Astrocyte of the cerebellum (primary cell): Measurements from ENCODE around the gene TOP2A.
"Not testable (repeated sequence)": the region's sequence is repeated elsewhere in the genome, so short reads cannot be mapped to it uniquely, and the experiment has no call there.

Experiments
- DNase-seq: peaks from one replicate; pipeline ENCODE4 v3.0.0-alpha.2; 2011; ENCODE audit warnings: low read depth
- H3K4me3 ChIP-seq: 2 replicates; pipeline ENCODE4 v1.5.1; 2011; ENCODE audit warnings: mild to moderate bottlenecking, low read depth, low read length, moderate library complexity
- CTCF ChIP-seq: IDR thresholded peaks from 2 replicates; pipeline ENCODE4 v1.5.1; 2012; ENCODE audit warnings: low read length, low read depth, moderate library complexity, mild to moderate bottlenecking; ENCODE audit errors: missing control alignments
- in situ Hi-C: cut with HindIII; loops from 2 replicates; pipeline ENCODE4 v1.10.0; 2017; ENCODE audit warnings: low sequenced_read_pairs

The TOP2A gene

GRCh38 chr17:40372031-40372430 is 45.7 kb downstream of the TOP2A start:
- TF ChIP-seq CTCF = no peak
- DNase-seq = no peak
- in situ Hi-C loops = no loop called here
- no peak overlapping the region for H3K4me3 ChIP-seq

GRCh38 chr17:40371261-40371929 is 46.3 kb downstream of the TOP2A start:
- in situ Hi-C loops = no loop called here
- TF ChIP-seq CTCF = no peak
- no peak for DNase-seq
- no peak overlapping the region for H3K4me3 ChIP-seq

- no peak for TF ChIP-seq CTCF
- in situ Hi-C loops = no loop called here
- H3K4me3 ChIP-seq = no peak overlapping the region
- no peak for DNase-seq
These were observed 47.8 kb downstream of the TOP2A start for GRCh38 chr17:40369923-40370322.

GRCh38 chr17:40367728-40368127 is 50.0 kb downstream of the TOP2A start:
- in situ Hi-C loops, H3K4me3 ChIP-seq, DNase-seq: not testable (repeated sequence)

GRCh38 chr17:40366861-40367518 is 50.7 kb downstream of the TOP2A start:
- in situ Hi-C loops = no loop called here
- no peak for DNase-seq
- no peak overlapping the region for H3K4me3 ChIP-seq
- no peak for TF ChIP-seq CTCF

GRCh38 chr17:40366076-40366860 is 51.4 kb downstream of the TOP2A start:
- TF ChIP-seq CTCF = no peak
- in situ Hi-C loops = no loop called here
- DNase-seq = no peak
- H3K4me3 ChIP-seq = no peak overlapping the region

GRCh38 chr17:40364906-40365305 is 52.8 kb downstream of the TOP2A start:
- no peak for TF ChIP-seq CTCF
- H3K4me3 ChIP-seq = peak overlapping the region; percentile 40
- DNase-seq = no peak
- in situ Hi-C loops = no loop called here
